Measurements from ENCODE around the gene CCNYL1. TPM values are rescaled to one million over a fixed set of nuclear protein-coding genes. Genes with fewer than 3 reads are reported as not detected.

The CCNYL1 gene
- total and polyA plus RNA-seq, 2 experiments from 2014 or later, result 13.7 to 17.6 TPM

DNA sequence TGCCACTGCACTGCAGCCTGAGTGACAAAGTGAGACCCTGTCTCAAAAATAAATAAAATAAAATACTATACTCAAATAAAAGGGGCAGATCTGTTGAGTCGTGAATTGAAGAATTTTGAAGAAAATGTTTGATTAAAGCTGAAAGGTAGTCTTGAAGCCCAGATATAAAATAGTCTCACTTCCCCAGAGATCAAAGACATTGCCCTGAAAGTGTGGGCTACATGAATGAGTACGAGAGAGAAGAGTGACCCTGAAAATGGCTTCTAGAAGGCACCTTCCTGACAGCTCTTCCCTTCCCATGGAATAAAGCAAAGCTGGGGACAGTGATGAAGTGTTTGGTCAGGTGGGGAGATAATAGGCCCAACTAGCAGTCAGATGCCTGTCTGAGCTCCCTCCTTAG, 72.1 kb downstream of the CCNYL1 start:
- TF ChIP-seq, protein P1, sequence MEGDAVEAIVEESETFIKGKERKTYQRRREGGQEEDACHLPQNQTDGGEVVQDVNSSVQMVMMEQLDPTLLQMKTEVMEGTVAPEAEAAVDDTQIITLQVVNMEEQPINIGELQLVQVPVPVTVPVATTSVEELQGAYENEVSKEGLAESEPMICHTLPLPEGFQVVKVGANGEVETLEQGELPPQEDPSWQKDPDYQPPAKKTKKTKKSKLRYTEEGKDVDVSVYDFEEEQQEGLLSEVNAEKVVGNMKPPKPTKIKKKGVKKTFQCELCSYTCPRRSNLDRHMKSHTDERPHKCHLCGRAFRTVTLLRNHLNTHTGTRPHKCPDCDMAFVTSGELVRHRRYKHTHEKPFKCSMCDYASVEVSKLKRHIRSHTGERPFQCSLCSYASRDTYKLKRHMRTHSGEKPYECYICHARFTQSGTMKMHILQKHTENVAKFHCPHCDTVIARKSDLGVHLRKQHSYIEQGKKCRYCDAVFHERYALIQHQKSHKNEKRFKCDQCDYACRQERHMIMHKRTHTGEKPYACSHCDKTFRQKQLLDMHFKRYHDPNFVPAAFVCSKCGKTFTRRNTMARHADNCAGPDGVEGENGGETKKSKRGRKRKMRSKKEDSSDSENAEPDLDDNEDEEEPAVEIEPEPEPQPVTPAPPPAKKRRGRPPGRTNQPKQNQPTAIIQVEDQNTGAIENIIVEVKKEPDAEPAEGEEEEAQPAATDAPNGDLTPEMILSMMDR (IDR thresholded peaks at IDR 0.05; ENCODE audit: poor library complexity), result no peak
- no peak for TF ChIP-seq EZH2 (IDR thresholded peaks at IDR 0.05; ENCODE audit: borderline replicate concordance)
- TF ChIP-seq EZH2phosphoT487 (IDR thresholded peaks at IDR 0.05; ENCODE audit: low read depth, severe bottlenecking, unreplicated experiment), result no peak
- Histone ChIP-seq H3K79me2 (no peaks in the 10 kb centered on the region), H3K27me3 (no peaks in the 10 kb centered on the region), H3K4me2 (no peak overlapping the region), H3K9me3 (ENCODE audit: low read depth) (no peaks in the 10 kb centered on the region), H3K36me3 (replicated peaks; ENCODE audit: insufficient read depth, low read depth) (no peaks in the 10 kb centered on the region), H3K27ac (peak overlapping the region; percentile 41), H3K4me1 (ENCODE audit: insufficient read depth) (peaks cover 19% of the 10 kb centered on the region), H3K9me2 (replicated peaks; ENCODE audit: insufficient read depth) (no peaks in the 10 kb centered on the region), H3K4me3 (no peak overlapping the region), H2AFZ (no peak overlapping the region), H4K20me1 (ENCODE audit: insufficient read depth, poor library complexity, severe bottlenecking) (no peaks in the 10 kb centered on the region)
- 85% methylated on average over 2 of the region's 2 CpGs for WGBS (ENCODE audit: low lambda C conversion rate, missing lambda C conversion rate)
- no peak for DNase-seq (ENCODE audit: low spot score)

DNA sequence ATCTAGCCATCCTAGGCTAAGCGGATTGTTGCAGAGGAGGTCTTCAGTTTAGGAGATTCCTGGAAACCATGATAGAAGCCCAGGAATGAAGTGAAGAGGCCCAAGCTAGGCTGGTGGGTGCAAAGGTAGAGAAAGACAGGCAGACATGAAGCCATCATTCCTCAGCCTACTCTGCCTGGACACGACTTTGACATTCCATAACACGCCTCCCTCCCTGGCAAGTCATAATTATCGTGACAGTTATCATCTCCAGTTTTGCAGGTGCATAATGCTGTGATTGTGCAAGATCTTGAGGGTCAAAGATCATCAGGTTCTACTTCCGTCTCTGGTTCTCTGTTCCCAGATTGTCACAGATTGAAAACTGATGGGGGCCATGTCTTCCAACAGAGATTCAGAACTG, 73.5 kb downstream of the CCNYL1 start:
- Histone ChIP-seq H3K4me1 (ENCODE audit: insufficient read depth) (peaks cover 19% of the 10 kb centered on the region), H4K20me1 (ENCODE audit: insufficient read depth, poor library complexity, severe bottlenecking) (no peaks in the 10 kb centered on the region), H3K4me2 (no peak overlapping the region), H3K9me3 (ENCODE audit: low read depth) (no peaks in the 10 kb centered on the region), H3K79me2 (no peaks in the 10 kb centered on the region), H2AFZ (no peak overlapping the region), H3K36me3 (replicated peaks; ENCODE audit: insufficient read depth, low read depth) (no peaks in the 10 kb centered on the region), H3K4me3 (no peak overlapping the region), H3K27me3 (no peaks in the 10 kb centered on the region), H3K27ac (peak overlapping the region; percentile 37), H3K9me2 (replicated peaks; ENCODE audit: insufficient read depth) (no peaks in the 10 kb centered on the region)
- TF ChIP-seq EZH2phosphoT487 (IDR thresholded peaks at IDR 0.05; ENCODE audit: low read depth, severe bottlenecking, unreplicated experiment) (no peak), EZH2 (IDR thresholded peaks at IDR 0.05; ENCODE audit: borderline replicate concordance) (no peak)
- TF ChIP-seq, protein P1 (IDR thresholded peaks at IDR 0.05; ENCODE audit: poor library complexity), result no peak
- no peak for DNase-seq (ENCODE audit: low spot score)
- 75% methylated on average over 5 of the region's 5 CpGs for WGBS (ENCODE audit: low lambda C conversion rate, missing lambda C conversion rate)

DNA sequence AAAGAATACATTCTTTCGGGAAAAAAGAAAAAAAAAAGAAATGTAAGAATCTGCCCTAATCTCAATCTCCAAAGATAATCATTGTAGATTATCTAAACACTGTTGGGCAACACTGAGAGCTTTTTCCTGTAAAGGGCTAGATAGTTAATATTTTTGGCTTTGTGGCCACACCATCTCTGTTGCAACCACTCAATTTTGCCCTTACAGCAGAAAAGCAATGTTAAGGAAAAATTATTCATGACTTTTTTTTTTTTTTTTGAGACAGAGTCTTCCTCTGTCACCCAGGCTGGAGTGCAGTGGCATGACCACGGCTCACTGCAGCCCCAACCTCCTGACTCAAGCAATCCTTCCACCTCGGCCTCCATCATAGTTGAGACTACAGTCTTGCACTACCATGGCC, 75.6 kb downstream of the CCNYL1 start:
- no peak overlapping the region for H3K4me3 ChIP-seq
- H3K27me3 ChIP-seq, result no peaks in the 10 kb centered on the region
- TF ChIP-seq EZH2phosphoT487 (IDR thresholded peaks at IDR 0.05; ENCODE audit: low read depth, severe bottlenecking, unreplicated experiment) (no peak), EZH2 (IDR thresholded peaks at IDR 0.05; ENCODE audit: borderline replicate concordance) (no peak)
- TF ChIP-seq, protein P1 (IDR thresholded peaks at IDR 0.05; ENCODE audit: poor library complexity), result no peak
- no peaks in the 10 kb centered on the region for H3K9me3 ChIP-seq (ENCODE audit: low read depth)
- DNase-seq (ENCODE audit: low spot score), result no peak
- H3K9me2 ChIP-seq (replicated peaks; ENCODE audit: insufficient read depth), result no peaks in the 10 kb centered on the region
- H3K36me3 ChIP-seq (replicated peaks; ENCODE audit: insufficient read depth, low read depth), result no peaks in the 10 kb centered on the region
- no peak overlapping the region for H3K27ac ChIP-seq
- WGBS (ENCODE audit: low lambda C conversion rate, missing lambda C conversion rate), result 91% methylated on average over 3 of the region's 3 CpGs
- H4K20me1 ChIP-seq (ENCODE audit: insufficient read depth, poor library complexity, severe bottlenecking), result no peaks in the 10 kb centered on the region
- no peak overlapping the region for H3K4me2 ChIP-seq
- no peak overlapping the region for H2AFZ ChIP-seq
- H3K79me2 ChIP-seq, result no peaks in the 10 kb centered on the region
- H3K4me1 ChIP-seq (ENCODE audit: insufficient read depth), result peaks cover 13% of the 10 kb centered on the region

DNA sequence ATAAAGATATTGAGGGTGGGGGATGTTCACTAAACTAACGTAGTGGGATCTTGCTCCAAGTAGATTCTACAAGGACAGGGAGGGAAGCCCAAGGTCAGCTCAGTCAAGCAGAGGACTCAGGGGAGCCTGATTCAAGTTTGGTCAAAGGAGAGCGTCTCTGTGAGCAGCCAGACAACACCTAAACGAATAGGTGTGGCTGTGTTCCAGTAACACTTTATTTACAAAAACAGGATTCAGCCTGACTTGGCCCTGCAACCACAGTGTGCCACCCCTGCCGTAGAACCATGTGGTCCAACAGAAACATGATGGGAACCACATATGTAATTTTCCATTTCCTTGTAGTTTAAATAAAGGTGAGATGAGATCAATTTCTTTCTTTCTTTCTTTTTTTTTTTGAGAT, 76.4 kb downstream of the CCNYL1 start:
- no peak for DNase-seq (ENCODE audit: low spot score)
- Histone ChIP-seq H3K9me3 (ENCODE audit: low read depth) (no peaks in the 10 kb centered on the region), H3K4me2 (no peak overlapping the region), H3K4me3 (no peak overlapping the region), H2AFZ (no peak overlapping the region), H3K9me2 (replicated peaks; ENCODE audit: insufficient read depth) (no peaks in the 10 kb centered on the region), H3K36me3 (replicated peaks; ENCODE audit: insufficient read depth, low read depth) (no peaks in the 10 kb centered on the region), H4K20me1 (ENCODE audit: insufficient read depth, poor library complexity, severe bottlenecking) (no peaks in the 10 kb centered on the region), H3K4me1 (ENCODE audit: insufficient read depth) (peaks cover 12% of the 10 kb centered on the region), H3K79me2 (no peaks in the 10 kb centered on the region), H3K27ac (no peak overlapping the region), H3K27me3 (no peaks in the 10 kb centered on the region)
- TF ChIP-seq EZH2 (IDR thresholded peaks at IDR 0.05; ENCODE audit: borderline replicate concordance) (no peak), EZH2phosphoT487 (IDR thresholded peaks at IDR 0.05; ENCODE audit: low read depth, severe bottlenecking, unreplicated experiment) (no peak)
- TF ChIP-seq, protein P1 (IDR thresholded peaks at IDR 0.05; ENCODE audit: poor library complexity), result no peak
- WGBS (ENCODE audit: low lambda C conversion rate, missing lambda C conversion rate), result 78% methylated on average over 4 of the region's 4 CpGs
